ENCODE results near the gene FLAD1. TPM values are rescaled to one million over a fixed set of nuclear protein-coding genes. Genes with fewer than 3 reads are reported as not detected.
A peak's percentile ranks its signal among the peaks of the same experiment; 100 is the strongest.

Gene FLAD1
- total RNA-seq, 1 donor from 2014 or later: 51.5 TPM

- Mint-ChIP-seq H3K4me3 (ENCODE audit: unreplicated experiment) (no peak overlapping the region), H3K4me1 (ENCODE audit: low read depth, unreplicated experiment) (peaks cover 23% of the 10 kb centered on the region), H3K36me3 (ENCODE audit: low read depth, unreplicated experiment) (peaks cover 11% of the 10 kb centered on the region), H3K27me3 (ENCODE audit: low read depth, unreplicated experiment) (no peaks in the 10 kb centered on the region), H3K9me3 (ENCODE audit: unreplicated experiment) (no peaks in the 10 kb centered on the region), H3K27ac (ENCODE audit: unreplicated experiment) (peak overlapping the region; percentile 15)
- no peak for TF ChIP-seq EZH2 (IDR thresholded peaks at IDR 0.05; ENCODE audit: insufficient read depth, low read length)
- TF ChIP-seq CTCF (IDR thresholded peaks at IDR 0.05; ENCODE audit: insufficient read depth, low read depth, low read length): no peak
- H3K27me3 ChIP-seq (ENCODE audit: insufficient read depth, low read length): no peaks in the 10 kb centered on the region
- no peaks in the 10 kb centered on the region for H3K9me3 ChIP-seq (ENCODE audit: insufficient read depth, low read depth, low read length)
- peak overlapping the region; percentile 18 for H3K9ac ChIP-seq (ENCODE audit: low read length)
- H3K4me2 ChIP-seq (ENCODE audit: low read length): no peak overlapping the region
- no peaks in the 10 kb centered on the region for H3K36me3 ChIP-seq (ENCODE audit: insufficient read depth, low read length)
- H4K20me1 ChIP-seq (ENCODE audit: insufficient read depth, low read length): peaks cover 9% of the 10 kb centered on the region
- H3K4me3 ChIP-seq (ENCODE audit: insufficient read depth, low read depth, low read length): no peak overlapping the region
- H2AFZ ChIP-seq (ENCODE audit: low read depth, low read length): no peak overlapping the region
- DNase-seq (ENCODE audit: low read depth) (no peak), FAIRE-seq (no peak)
- no peaks in the 10 kb centered on the region for H3K4me1 ChIP-seq (ENCODE audit: insufficient read depth, low read length)
- no peaks in the 10 kb centered on the region for H3K79me2 ChIP-seq (ENCODE audit: insufficient read depth, low read length)
- no peak overlapping the region for H3K27ac ChIP-seq (ENCODE audit: low read depth, low read length)
These were observed 38.6 kb upstream of the FLAD1 start for GRCh38 chr1:154944401-154945159.

GRCh38 chr1:154945160-154945961, 37.8 kb upstream of the FLAD1 start:
- Histone ChIP-seq H3K4me1 (ENCODE audit: insufficient read depth, low read length) (no peaks in the 10 kb centered on the region), H3K9me3 (ENCODE audit: insufficient read depth, low read depth, low read length) (no peaks in the 10 kb centered on the region), H3K4me2 (ENCODE audit: low read length) (no peak overlapping the region), H3K27ac (ENCODE audit: low read depth, low read length) (no peak overlapping the region), H3K36me3 (ENCODE audit: insufficient read depth, low read length) (no peaks in the 10 kb centered on the region), H3K27me3 (ENCODE audit: insufficient read depth, low read length) (no peaks in the 10 kb centered on the region), H3K79me2 (ENCODE audit: insufficient read depth, low read length) (no peaks in the 10 kb centered on the region), H3K4me3 (ENCODE audit: insufficient read depth, low read depth, low read length) (no peak overlapping the region), H2AFZ (ENCODE audit: low read depth, low read length) (no peak overlapping the region), H3K9ac (ENCODE audit: low read length) (no peak overlapping the region), H4K20me1 (ENCODE audit: insufficient read depth, low read length) (peaks cover 11% of the 10 kb centered on the region)
- DNase-seq (ENCODE audit: low read depth) (no peak), FAIRE-seq (no peak)
- no peak for TF ChIP-seq EZH2 (IDR thresholded peaks at IDR 0.05; ENCODE audit: insufficient read depth, low read length)
- no peak for TF ChIP-seq CTCF (IDR thresholded peaks at IDR 0.05; ENCODE audit: insufficient read depth, low read depth, low read length)
- Mint-ChIP-seq H3K9me3 (ENCODE audit: unreplicated experiment) (no peaks in the 10 kb centered on the region), H3K27ac (ENCODE audit: unreplicated experiment) (no peak overlapping the region), H3K4me1 (ENCODE audit: low read depth, unreplicated experiment) (peaks cover 23% of the 10 kb centered on the region), H3K4me3 (ENCODE audit: unreplicated experiment) (no peak overlapping the region), H3K27me3 (ENCODE audit: low read depth, unreplicated experiment) (no peaks in the 10 kb centered on the region), H3K36me3 (ENCODE audit: low read depth, unreplicated experiment) (peaks cover 11% of the 10 kb centered on the region)
